ENCODE measurements around the gene SDR39U1.

SDR39U1 gene

DNA sequence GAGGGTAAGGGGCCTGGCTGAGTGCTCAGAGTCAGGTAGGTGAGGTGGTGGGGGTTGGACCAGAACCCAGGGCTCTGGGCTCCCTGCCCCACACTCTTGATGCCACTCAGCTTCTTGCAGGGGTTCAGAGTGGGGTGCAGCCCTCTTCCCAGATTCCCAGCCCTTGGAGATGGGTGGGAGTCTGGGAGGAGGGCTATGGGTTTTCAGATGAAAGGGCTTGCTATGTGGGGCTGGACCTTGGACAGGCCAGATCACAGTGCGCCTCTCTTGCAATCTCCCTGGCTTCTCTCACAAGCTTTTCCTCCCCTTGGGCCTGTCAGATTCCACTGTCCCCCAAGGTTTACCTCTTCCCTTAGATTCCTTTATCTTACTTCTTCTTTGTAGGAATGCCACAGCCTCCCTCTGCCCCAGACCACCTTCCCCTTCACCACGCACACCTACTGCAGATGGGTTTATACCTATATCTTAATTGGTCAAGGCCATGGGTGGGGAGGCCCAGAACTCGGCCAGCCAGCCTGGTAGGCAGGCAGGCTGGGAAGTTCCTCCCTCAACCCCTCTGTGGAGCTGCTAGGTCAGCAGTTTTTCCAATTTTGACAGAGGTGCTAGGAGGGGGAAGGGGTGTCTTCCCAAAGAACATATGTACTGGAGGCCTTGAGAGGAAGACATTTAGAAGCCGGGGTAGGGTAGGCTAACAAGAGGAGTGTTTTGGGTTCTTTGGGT is 42.4 kb downstream of the SDR39U1 start:
- Histone ChIP-seq H3K27ac (ENCODE audit: low read depth, low read length) (peak overlapping the region; percentile 59), H3K4me1 (ENCODE audit: insufficient read depth, low read length) (peaks cover 54% of the 10 kb centered on the region), H3K36me3 (ENCODE audit: insufficient read depth, low read length) (no peaks in the 10 kb centered on the region), H3K4me3 (ENCODE audit: low read depth in 1 of 2, low read length in 2 of 2) (peak overlapping the region; percentile 70 to 77), H3K9me3 (ENCODE audit: low read length) (no peaks in the 10 kb centered on the region), H3K27me3 (ENCODE audit: control insufficient read depth in 1 of 2, insufficient read depth in 2 of 2, low read length in 2 of 2) (no peaks in the 10 kb centered on the region), H3K9ac (ENCODE audit: low read length) (peak overlapping the region; percentile 44)

DNA sequence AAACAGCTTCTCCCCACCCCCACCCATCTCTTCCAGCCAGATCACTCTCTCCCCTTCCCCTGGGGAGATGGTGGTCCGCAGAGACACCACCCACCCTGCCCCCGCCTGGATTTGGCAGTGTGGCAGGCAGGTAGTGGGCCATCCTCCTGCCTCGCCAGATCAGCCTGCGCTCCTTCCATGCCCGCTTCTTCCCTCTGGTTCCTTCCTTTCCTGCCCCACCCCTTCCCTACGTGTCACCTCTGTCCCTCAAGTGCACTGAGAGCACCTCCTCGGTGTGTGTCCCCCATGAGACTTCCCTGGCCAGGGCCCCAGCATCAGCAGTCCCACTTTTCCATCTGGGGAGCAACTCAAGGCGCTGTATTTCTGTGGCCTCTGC is 43.1 kb downstream of the SDR39U1 start:
- H3K4me3 ChIP-seq (ENCODE audit: low read depth in 1 of 2, low read length in 2 of 2) = peak overlapping the region; percentile 70 to 77
- peak overlapping the region; percentile 44 for H3K9ac ChIP-seq (ENCODE audit: low read length)
- H3K27ac ChIP-seq (ENCODE audit: low read depth, low read length) = peak overlapping the region; percentile 59
- no peaks in the 10 kb centered on the region for H3K9me3 ChIP-seq (ENCODE audit: low read length)
- H3K36me3 ChIP-seq (ENCODE audit: insufficient read depth, low read length) = no peaks in the 10 kb centered on the region
- peaks cover 54% of the 10 kb centered on the region for H3K4me1 ChIP-seq (ENCODE audit: insufficient read depth, low read length)
- H3K27me3 ChIP-seq (ENCODE audit: control insufficient read depth in 1 of 2, insufficient read depth in 2 of 2, low read length in 2 of 2) = no peaks in the 10 kb centered on the region

DNA sequence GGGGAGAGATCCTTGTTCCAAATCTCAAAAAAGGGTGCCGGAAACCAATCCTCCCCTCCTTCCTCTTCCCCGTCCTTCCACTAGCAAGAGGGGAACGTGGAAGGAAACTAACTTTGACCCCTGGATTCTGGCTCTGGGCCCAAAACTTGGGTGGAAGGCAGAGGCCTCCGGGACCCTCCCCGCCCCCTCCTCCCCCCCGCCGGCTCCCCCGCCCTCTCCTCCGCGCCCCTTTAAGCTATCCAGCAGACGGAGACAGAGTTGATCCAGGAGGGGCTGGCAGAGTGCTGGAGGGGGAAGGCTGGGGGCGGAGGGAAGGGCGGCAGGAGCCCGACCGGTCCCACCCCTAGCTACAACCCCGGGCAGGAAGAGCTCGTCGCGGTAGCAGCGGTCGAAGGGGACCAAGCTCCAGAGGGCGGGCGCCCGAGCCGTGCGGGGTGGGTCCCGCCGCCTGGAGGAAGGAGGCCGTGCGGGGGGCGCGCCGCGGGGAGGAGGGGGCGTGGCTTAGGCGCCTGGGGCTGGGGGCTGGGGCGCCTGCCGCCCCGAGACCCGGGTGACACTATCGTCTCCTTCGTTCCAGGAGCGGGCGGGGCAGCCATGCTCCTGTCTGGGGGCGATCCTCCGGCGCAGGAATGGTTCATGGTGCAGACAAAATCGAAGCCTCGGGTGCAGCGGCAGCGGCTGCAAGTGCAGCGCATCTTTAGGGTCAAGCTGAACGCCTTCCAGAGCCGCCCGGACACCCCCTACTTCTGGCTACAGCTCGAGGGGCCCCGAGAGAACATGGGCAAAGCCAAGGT is 43.7 kb downstream of the SDR39U1 start, which contains the start of gene NYNRIN:
TSS of gene NYNRIN (plus strand) at position 351 of the 794 bp plus-strand sequence. CDS start at position 595, 244 bp downstream.
- Histone ChIP-seq H3K9me3 (ENCODE audit: low read length) (no peaks in the 10 kb centered on the region), H3K27ac (ENCODE audit: low read depth, low read length) (peak within 1 kb of the TSS; percentile 59), H3K9ac (ENCODE audit: low read length) (peak within 1 kb of the TSS; percentile 44), H3K4me1 (ENCODE audit: insufficient read depth, low read length) (peaks cover 51% of the 10 kb centered on the region), H3K36me3 (ENCODE audit: insufficient read depth, low read length) (no peaks in the 10 kb centered on the region), H3K27me3 (ENCODE audit: control insufficient read depth in 1 of 2, insufficient read depth in 2 of 2, low read length in 2 of 2) (no peaks in the 10 kb centered on the region), H3K4me3 (ENCODE audit: low read depth in 1 of 2, low read length in 2 of 2) (peak within 1 kb of the TSS; percentile 70 to 77)

DNA sequence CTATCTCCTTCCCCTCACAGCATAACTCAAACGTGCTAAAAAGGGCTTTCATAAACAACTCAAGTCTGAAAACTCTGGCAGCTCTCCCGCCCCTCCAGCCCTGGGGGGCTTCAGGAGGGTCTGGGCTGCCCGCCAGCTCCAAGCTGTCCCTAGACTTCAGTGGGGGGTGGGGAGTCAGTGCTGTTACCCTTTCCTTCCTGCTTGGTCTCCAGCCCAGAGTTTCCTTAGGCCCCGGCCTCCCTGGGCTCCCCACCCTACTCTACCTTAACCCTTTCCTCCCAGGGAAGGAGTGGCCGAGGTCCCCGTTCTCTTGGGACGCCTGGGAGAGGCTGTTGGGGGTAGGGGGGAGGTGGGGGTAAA is 44.3 kb downstream of the SDR39U1 start:
- Histone ChIP-seq H3K9ac (ENCODE audit: low read length) (peak overlapping the region; percentile 35), H3K4me3 (ENCODE audit: low read depth in 1 of 2, low read length in 2 of 2) (peak overlapping the region in 1 of 2 donors; percentile 32), H3K9me3 (ENCODE audit: low read length) (no peaks in the 10 kb centered on the region), H3K36me3 (ENCODE audit: insufficient read depth, low read length) (no peaks in the 10 kb centered on the region), H3K27ac (ENCODE audit: low read depth, low read length) (no peak overlapping the region), H3K27me3 (ENCODE audit: control insufficient read depth in 1 of 2, insufficient read depth in 2 of 2, low read length in 2 of 2) (no peaks in the 10 kb centered on the region), H3K4me1 (ENCODE audit: insufficient read depth, low read length) (peaks cover 45% of the 10 kb centered on the region)

DNA sequence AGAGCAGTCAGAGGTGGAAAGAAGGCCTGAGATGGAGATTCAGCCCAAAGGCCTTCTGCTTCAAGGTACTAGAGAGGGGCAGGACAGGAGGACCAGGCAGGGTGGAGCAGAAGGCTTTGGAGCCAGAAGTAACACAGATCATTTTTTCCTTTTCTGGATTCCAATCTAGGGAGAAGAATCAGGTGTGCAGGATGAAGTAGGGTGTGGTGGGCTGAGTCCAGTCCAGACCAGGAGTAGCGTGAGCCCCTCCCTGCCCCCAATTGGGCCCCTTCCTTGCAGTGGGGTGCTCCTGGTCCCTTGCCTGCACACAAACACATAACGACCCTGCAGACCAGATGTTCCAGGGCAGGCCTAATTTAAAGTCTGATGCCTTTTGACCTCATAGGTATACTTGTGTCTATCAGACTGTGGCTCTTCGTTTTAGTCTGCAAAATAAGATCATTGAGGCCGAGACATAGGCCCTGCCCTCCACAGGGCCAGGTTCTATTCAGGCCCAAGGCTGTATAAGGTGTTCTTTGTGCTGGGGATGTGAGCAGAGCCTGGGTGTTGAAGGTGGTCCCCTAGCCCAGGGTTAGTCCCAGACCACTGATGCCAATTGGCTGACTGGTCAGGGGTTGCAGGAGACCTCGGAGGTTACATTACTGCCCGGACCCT is 44.8 kb downstream of the SDR39U1 start:
- Histone ChIP-seq H3K4me3 (ENCODE audit: low read depth in 1 of 2, low read length in 2 of 2) (peak overlapping the region in 1 of 2 donors; percentile 32), H3K27ac (ENCODE audit: low read depth, low read length) (peak overlapping the region; percentile 21), H3K9ac (ENCODE audit: low read length) (peak overlapping the region; percentile 35), H3K9me3 (ENCODE audit: low read length) (no peaks in the 10 kb centered on the region), H3K27me3 (ENCODE audit: control insufficient read depth in 1 of 2, insufficient read depth in 2 of 2, low read length in 2 of 2) (no peaks in the 10 kb centered on the region), H3K36me3 (ENCODE audit: insufficient read depth, low read length) (no peaks in the 10 kb centered on the region), H3K4me1 (ENCODE audit: insufficient read depth, low read length) (peaks cover 40% of the 10 kb centered on the region)

DNA sequence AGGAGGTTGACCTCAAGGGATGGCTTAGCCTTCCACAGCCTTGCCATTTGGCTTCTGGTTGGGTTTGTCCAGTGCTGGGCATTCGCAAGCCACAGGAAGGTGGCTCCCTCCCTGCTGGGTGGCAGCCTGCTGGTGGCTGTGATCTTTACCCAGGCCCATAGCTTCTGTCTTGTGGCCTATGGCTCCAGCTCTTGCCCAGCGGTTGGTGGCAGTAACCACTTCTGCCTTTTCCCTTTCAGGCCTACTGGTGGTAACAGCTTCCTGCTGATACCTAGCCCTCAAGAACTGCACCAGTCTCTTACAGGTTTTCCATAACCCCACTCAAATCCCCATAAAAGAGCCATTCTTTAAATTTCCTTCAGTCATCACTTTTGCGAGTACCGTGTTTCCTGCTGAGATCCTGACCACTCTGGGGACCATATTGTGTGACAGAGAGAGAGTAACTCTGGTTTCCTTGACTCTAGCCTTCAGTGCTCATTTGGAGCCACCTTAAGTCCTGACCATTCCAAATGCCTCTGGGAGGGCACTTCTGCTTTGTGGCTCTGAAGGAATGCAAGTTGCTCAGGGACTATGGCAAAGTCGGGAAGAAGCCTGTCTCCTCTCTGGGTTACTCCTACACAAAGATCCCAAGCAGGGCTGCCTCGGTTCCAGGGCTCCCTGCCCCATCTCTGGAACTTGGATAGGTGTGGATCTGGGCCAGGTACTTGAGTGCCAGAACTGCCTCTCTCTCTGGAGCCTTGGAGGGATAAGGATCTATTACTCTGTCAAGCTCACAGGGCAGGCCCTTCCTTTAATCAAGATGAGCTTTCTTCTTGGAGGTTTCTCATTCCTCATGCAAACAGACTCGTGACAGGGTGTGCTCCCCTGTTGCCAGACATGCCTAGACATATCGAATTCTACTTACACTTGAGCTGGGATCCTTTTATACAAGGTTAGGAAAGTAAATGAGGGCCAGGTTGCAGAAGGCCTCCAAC is 46.7 kb downstream of the SDR39U1 start:
- Histone ChIP-seq H3K9ac (ENCODE audit: low read length) (no peak overlapping the region), H3K27me3 (ENCODE audit: control insufficient read depth in 1 of 2, insufficient read depth in 2 of 2, low read length in 2 of 2) (no peaks in the 10 kb centered on the region), H3K36me3 (ENCODE audit: insufficient read depth, low read length) (no peaks in the 10 kb centered on the region), H3K4me1 (ENCODE audit: insufficient read depth, low read length) (peaks cover 22% of the 10 kb centered on the region), H3K27ac (ENCODE audit: low read depth, low read length) (no peak overlapping the region), H3K9me3 (ENCODE audit: low read length) (no peaks in the 10 kb centered on the region), H3K4me3 (ENCODE audit: low read depth in 1 of 2, low read length in 2 of 2) (no peak overlapping the region)

DNA sequence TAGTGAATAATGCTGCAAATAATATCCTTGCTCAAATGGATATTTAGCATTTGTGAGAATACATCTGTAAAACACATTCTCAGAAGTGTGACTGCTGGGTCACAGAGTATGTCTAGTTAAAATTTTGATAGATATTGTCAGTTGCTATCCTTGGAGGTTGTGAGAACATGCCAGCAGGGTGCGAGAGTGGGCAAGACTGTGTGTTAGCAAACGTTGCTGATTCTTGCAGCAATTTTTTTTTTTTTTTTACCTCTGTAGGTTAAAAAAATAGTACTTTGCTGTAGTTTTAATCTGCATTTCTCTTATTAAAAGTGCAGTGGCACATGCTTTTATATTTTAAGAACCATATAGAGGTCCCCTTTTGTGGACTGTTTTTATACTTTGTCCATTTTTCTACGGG is 48.3 kb downstream of the SDR39U1 start:
- Histone ChIP-seq H3K36me3 (ENCODE audit: insufficient read depth, low read length) (no peaks in the 10 kb centered on the region), H3K27ac (ENCODE audit: low read depth, low read length) (no peak overlapping the region), H3K27me3 (ENCODE audit: control insufficient read depth in 1 of 2, insufficient read depth in 2 of 2, low read length in 2 of 2) (no peaks in the 10 kb centered on the region), H3K4me3 (ENCODE audit: low read depth in 1 of 2, low read length in 2 of 2) (no peak overlapping the region), H3K4me1 (ENCODE audit: insufficient read depth, low read length) (peaks cover 8% of the 10 kb centered on the region), H3K9ac (ENCODE audit: low read length) (no peak overlapping the region), H3K9me3 (ENCODE audit: low read length) (no peaks in the 10 kb centered on the region)

DNA sequence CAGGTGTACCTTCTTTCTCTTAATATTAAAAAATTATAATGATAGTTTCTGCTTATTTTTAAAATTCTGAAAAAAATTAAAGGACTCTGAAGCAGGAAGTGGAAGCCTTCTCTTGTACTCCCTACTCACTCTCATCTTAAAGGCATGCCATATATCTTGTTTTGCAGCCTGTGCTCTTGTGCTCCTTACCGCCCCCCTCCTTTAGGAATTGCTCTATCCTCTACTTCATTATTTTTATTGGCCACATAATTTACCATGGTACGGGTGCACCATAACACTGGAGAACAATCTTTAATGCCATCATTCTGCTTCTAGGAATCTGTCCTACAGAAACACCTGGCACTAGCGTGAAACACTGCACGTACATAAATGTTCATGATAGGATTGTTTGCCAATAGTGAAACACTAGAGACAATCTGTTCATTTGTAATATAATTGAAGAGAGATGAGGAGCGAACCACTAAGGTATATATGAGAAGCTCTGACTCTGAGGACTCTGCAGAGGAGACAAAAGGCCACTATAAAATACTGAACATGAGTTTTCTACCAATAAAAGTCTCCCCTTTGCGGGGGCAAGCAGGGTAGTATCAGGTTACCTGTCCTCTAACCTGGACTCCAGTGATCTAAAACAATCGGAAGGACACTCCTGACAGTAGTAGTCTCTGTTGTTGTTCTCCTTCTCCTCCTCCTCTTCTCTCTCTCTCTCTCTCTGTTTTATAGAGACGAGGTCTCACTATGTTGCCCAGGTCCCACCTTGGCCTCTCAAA is 50.1 kb downstream of the SDR39U1 start:
- no peaks in the 10 kb centered on the region for H3K36me3 ChIP-seq (ENCODE audit: insufficient read depth, low read length)
- H3K4me3 ChIP-seq (ENCODE audit: low read depth in 1 of 2, low read length in 2 of 2) = no peak overlapping the region
- no peak overlapping the region for H3K27ac ChIP-seq (ENCODE audit: low read depth, low read length)
- no peaks in the 10 kb centered on the region for H3K27me3 ChIP-seq (ENCODE audit: control insufficient read depth in 1 of 2, insufficient read depth in 2 of 2, low read length in 2 of 2)
- H3K9me3 ChIP-seq (ENCODE audit: low read length) = no peaks in the 10 kb centered on the region
- no peaks in the 10 kb centered on the region for H3K4me1 ChIP-seq (ENCODE audit: insufficient read depth, low read length)
- no peak overlapping the region for H3K9ac ChIP-seq (ENCODE audit: low read length)

DNA sequence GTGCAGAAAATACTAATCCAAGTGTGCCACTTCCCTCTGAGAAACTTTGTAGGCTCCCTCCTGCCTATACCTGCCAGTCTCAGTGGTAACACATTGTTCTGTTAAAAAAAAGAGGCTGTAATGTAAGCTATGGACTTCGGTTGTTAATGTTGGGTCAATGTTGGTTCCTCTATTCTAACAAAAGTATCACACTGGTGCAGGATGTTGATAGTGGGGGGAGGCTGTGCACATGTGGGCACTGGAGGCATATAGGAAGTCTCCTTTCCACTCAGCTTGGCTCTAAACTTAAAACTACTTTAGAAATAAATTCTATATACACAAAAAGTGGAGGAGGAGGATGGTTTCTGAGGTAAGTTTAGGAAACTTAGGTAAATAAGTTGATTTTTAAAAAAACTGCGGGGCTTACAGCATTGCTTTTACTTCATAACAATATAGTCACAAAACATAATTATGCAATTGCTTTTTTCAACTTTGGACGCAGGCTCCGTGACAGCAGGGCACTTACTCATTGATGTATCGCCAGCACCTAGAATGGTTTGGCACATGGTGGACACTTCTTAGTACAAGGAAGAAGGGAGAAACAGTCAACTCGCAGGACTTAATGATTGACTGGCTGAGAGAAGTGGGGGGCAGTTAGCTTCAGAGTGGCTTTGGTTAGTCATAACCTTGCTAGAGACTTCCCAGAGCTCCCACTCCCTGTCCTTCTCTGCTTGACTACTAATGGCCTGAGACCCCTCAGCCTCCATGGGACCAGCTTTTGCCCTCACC is 51.7 kb downstream of the SDR39U1 start:
- H3K4me3 ChIP-seq (ENCODE audit: low read depth in 1 of 2, low read length in 2 of 2) = no peak overlapping the region
- no peaks in the 10 kb centered on the region for H3K9me3 ChIP-seq (ENCODE audit: low read length)
- no peaks in the 10 kb centered on the region for H3K4me1 ChIP-seq (ENCODE audit: insufficient read depth, low read length)
- H3K27me3 ChIP-seq (ENCODE audit: control insufficient read depth in 1 of 2, insufficient read depth in 2 of 2, low read length in 2 of 2) = no peaks in the 10 kb centered on the region
- H3K36me3 ChIP-seq (ENCODE audit: insufficient read depth, low read length) = no peaks in the 10 kb centered on the region
- no peak overlapping the region for H3K27ac ChIP-seq (ENCODE audit: low read depth, low read length)
- no peak overlapping the region for H3K9ac ChIP-seq (ENCODE audit: low read length)

Measured in muscle layer of colon (tissue), 2 donors.